ENCODE measurements around the gene BLZF1. TPM values are rescaled to one million over a fixed set of nuclear protein-coding genes. Genes with fewer than 3 reads are reported as not detected.
A peak's percentile ranks its signal among the peaks of the same experiment; 100 is the strongest.
"Not testable (repeated sequence)": the region's sequence is repeated elsewhere in the genome, so short reads cannot be mapped to it uniquely, and the experiment has no call there.

BLZF1 gene
- total RNA-seq, 2 donors from 2014 or later = 13.9 to 14.3 TPM

- H3K4me3 Mint-ChIP-seq = no peak overlapping the region
Measured at GRCh38 chr1:169339773-169340172, 28.2 kb upstream of the BLZF1 start.

GRCh38 chr1:169340882-169341281 lies 27.1 kb upstream of the BLZF1 start:
- DNase-seq (ENCODE audit: low spot score) (no peak), ATAC-seq (no peak)
- peaks cover 5% of the 10 kb centered on the region for H3K36me3 Mint-ChIP-seq
- no peak overlapping the region for H3K4me3 Mint-ChIP-seq
- H3K9me3 Mint-ChIP-seq = no peaks in the 10 kb centered on the region
- H3K27me3 Mint-ChIP-seq = no peaks in the 10 kb centered on the region
- H3K27ac Mint-ChIP-seq = no peak overlapping the region
- H3K4me1 Mint-ChIP-seq (ENCODE audit: low read depth in 2 of 2) = peaks cover 0 to 10% of the 10 kb centered on the region in 2 donors

More at GRCh38 chr1:169339773-169340172, 28.2 kb upstream of the BLZF1 start:
- peaks cover 0 to 10% of the 10 kb centered on the region in 2 donors for H3K4me1 Mint-ChIP-seq (ENCODE audit: low read depth in 2 of 2)
- H3K27me3 Mint-ChIP-seq = no peaks in the 10 kb centered on the region
- DNase-seq (ENCODE audit: low spot score) (no peak), ATAC-seq (no peak)
- no peak overlapping the region for H3K27ac Mint-ChIP-seq
- H3K36me3 Mint-ChIP-seq = peaks cover 10% of the 10 kb centered on the region
- H3K9me3 Mint-ChIP-seq = peaks cover 3% of the 10 kb centered on the region

- H3K27ac Mint-ChIP-seq; H3K9me3 Mint-ChIP-seq; H3K36me3 Mint-ChIP-seq; H3K27me3 Mint-ChIP-seq; DNase-seq (ENCODE audit: low spot score); H3K4me3 Mint-ChIP-seq; ATAC-seq: not testable (repeated sequence)
- H3K4me1 Mint-ChIP-seq (ENCODE audit: low read depth in 2 of 2) = peaks cover 0 to 10% of the 10 kb centered on the region in 2 donors
Measured at GRCh38 chr1:169342096-169342495, 25.9 kb upstream of the BLZF1 start.

GRCh38 chr1:169345511-169345910 lies 22.5 kb upstream of the BLZF1 start:
- Mint-ChIP-seq H3K4me1 (ENCODE audit: low read depth in 2 of 2) (no peaks in the 10 kb centered on the region), H3K4me3 (no peak overlapping the region), H3K36me3 (peaks cover 3% of the 10 kb centered on the region), H3K27ac (no peak overlapping the region), H3K9me3 (no peaks in the 10 kb centered on the region), H3K27me3 (no peaks in the 10 kb centered on the region)
- ATAC-seq (no peak), DNase-seq (ENCODE audit: low spot score) (no peak)

GRCh38 chr1:169346036-169346589 lies 21.9 kb upstream of the BLZF1 start:
- DNase-seq (ENCODE audit: low spot score) = no peak
- no peak overlapping the region for H3K4me3 Mint-ChIP-seq
- no peaks in the 10 kb centered on the region for H3K36me3 Mint-ChIP-seq
- ATAC-seq = no peak
- no peaks in the 10 kb centered on the region for H3K9me3 Mint-ChIP-seq
- H3K27me3 Mint-ChIP-seq = no peaks in the 10 kb centered on the region
- H3K4me1 Mint-ChIP-seq (ENCODE audit: low read depth in 2 of 2) = no peaks in the 10 kb centered on the region
- H3K27ac Mint-ChIP-seq = no peak overlapping the region

GRCh38 chr1:169347688-169348382 lies 20.2 kb upstream of the BLZF1 start:
- Mint-ChIP-seq H3K27me3 (no peaks in the 10 kb centered on the region), H3K4me1 (ENCODE audit: low read depth in 2 of 2) (no peaks in the 10 kb centered on the region), H3K4me3 (no peak overlapping the region), H3K36me3 (no peaks in the 10 kb centered on the region), H3K9me3 (no peaks in the 10 kb centered on the region), H3K27ac (no peak overlapping the region)
- ATAC-seq = no peak
- DNase-seq (ENCODE audit: low spot score) = no peak

- H3K27me3 Mint-ChIP-seq = no peaks in the 10 kb centered on the region
- ATAC-seq = no peak
- H3K4me3 Mint-ChIP-seq = no peak overlapping the region
- H3K36me3 Mint-ChIP-seq = no peaks in the 10 kb centered on the region
- H3K4me1 Mint-ChIP-seq (ENCODE audit: low read depth in 2 of 2) = no peaks in the 10 kb centered on the region
- DNase-seq (ENCODE audit: low spot score) = peak; percentile 81
- no peak overlapping the region for H3K27ac Mint-ChIP-seq
- H3K9me3 Mint-ChIP-seq = no peaks in the 10 kb centered on the region
Measured at GRCh38 chr1:169348383-169349036, 19.5 kb upstream of the BLZF1 start.

- Mint-ChIP-seq H3K36me3 (no peaks in the 10 kb centered on the region), H3K4me3 (no peak overlapping the region), H3K27me3 (no peaks in the 10 kb centered on the region), H3K9me3 (no peaks in the 10 kb centered on the region), H3K4me1 (ENCODE audit: low read depth in 2 of 2) (peaks cover 5 to 16% of the 10 kb centered on the region in 2 donors), H3K27ac (no peak overlapping the region)
- no peak for DNase-seq (ENCODE audit: low spot score)
- no peak for ATAC-seq
Measured at GRCh38 chr1:169360415-169360814, 7.6 kb upstream of the BLZF1 start.

- H3K27ac Mint-ChIP-seq = no peak overlapping the region
- ATAC-seq (no peak), DNase-seq (ENCODE audit: low spot score) (no peak)
- H3K4me1 Mint-ChIP-seq (ENCODE audit: low read depth in 2 of 2) = peaks cover 5 to 16% of the 10 kb centered on the region in 2 donors
- no peak overlapping the region for H3K4me3 Mint-ChIP-seq
- H3K9me3 Mint-ChIP-seq = no peaks in the 10 kb centered on the region
- H3K36me3 Mint-ChIP-seq = no peaks in the 10 kb centered on the region
- no peaks in the 10 kb centered on the region for H3K27me3 Mint-ChIP-seq
Measured at GRCh38 chr1:169361281-169361680, 6.7 kb upstream of the BLZF1 start.

- Mint-ChIP-seq H3K36me3 (no peaks in the 10 kb centered on the region), H3K9me3 (no peaks in the 10 kb centered on the region), H3K4me1 (ENCODE audit: low read depth in 2 of 2) (peaks cover 5 to 16% of the 10 kb centered on the region in 2 donors), H3K27me3 (no peaks in the 10 kb centered on the region), H3K27ac (peak overlapping the region; percentile 20 to 47), H3K4me3 (peak overlapping the region; percentile 24)
- ATAC-seq (peak in 1 of 2 donors; percentile 51), DNase-seq (ENCODE audit: low spot score) (no peak)
Measured at GRCh38 chr1:169363046-169363730, 4.8 kb upstream of the BLZF1 start.

GRCh38 chr1:169364948-169365347 lies 3.0 kb upstream of the BLZF1 start:
- DNase-seq (ENCODE audit: low spot score) = no peak
- H3K9me3 Mint-ChIP-seq = no peaks in the 10 kb centered on the region
- peaks cover 6 to 16% of the 10 kb centered on the region in 2 donors for H3K4me1 Mint-ChIP-seq (ENCODE audit: low read depth in 2 of 2)
- no peak for ATAC-seq
- no peaks in the 10 kb centered on the region for H3K27me3 Mint-ChIP-seq
- no peaks in the 10 kb centered on the region for H3K36me3 Mint-ChIP-seq
- no peak overlapping the region for H3K27ac Mint-ChIP-seq
- no peak overlapping the region for H3K4me3 Mint-ChIP-seq

- Mint-ChIP-seq H3K27me3 (no peaks in the 10 kb centered on the region), H3K4me3 (no peak overlapping the region), H3K36me3 (peaks cover 7% of the 10 kb centered on the region), H3K4me1 (ENCODE audit: low read depth in 2 of 2) (peaks cover 12 to 22% of the 10 kb centered on the region in 2 donors), H3K9me3 (no peaks in the 10 kb centered on the region), H3K27ac (no peak overlapping the region)
- DNase-seq (ENCODE audit: low spot score) = no peak
- no peak for ATAC-seq
Measured at GRCh38 chr1:169367096-169367685, 804 bp upstream of the BLZF1 start.

- Mint-ChIP-seq H3K36me3 (peaks cover 12% of the 10 kb centered on the region), H3K9me3 (no peaks in the 10 kb centered on the region), H3K27ac (no peak overlapping the region), H3K4me3 (no peak overlapping the region), H3K27me3 (no peaks in the 10 kb centered on the region), H3K4me1 (ENCODE audit: low read depth in 2 of 2) (peaks cover 14 to 20% of the 10 kb centered on the region in 2 donors)
- no peak for DNase-seq (ENCODE audit: low spot score)
- ATAC-seq = no peak
Measured at GRCh38 chr1:169368406-169368769, 393 bp downstream of the BLZF1 start.

All from natural killer cell treated with Interleukin-12 subunit alpha and Interleukin-12 subunit beta and Interleukin-15 and Interleukin-18, amount 100 ng/mL, for 72 hours (primary cell).